ENCODE measurements around the gene OGFOD2. TPM values are rescaled to one million over a fixed set of nuclear protein-coding genes. Genes with fewer than 3 reads are reported as not detected.
A peak's percentile ranks its signal among the peaks of the same experiment; 100 is the strongest.
"Not testable (repeated sequence)": the region's sequence is repeated elsewhere in the genome, so short reads cannot be mapped to it uniquely, and the experiment has no call there.

The OGFOD2 gene
- total RNA-seq, 3 donors from 2014 or later = 9.0 to 16.5 (median 12.1) TPM

GRCh38 chr12:122939125-122939524 lies 35.9 kb upstream of the OGFOD2 start:
- Histone ChIP-seq H3K4me1 (no peaks in the 10 kb centered on the region), H3K9me3 (no peaks in the 10 kb centered on the region), H3K36me3 (no peaks in the 10 kb centered on the region), H3K27me3 (no peaks in the 10 kb centered on the region), H3K4me3 (no peak overlapping the region), H3K27ac (no peak overlapping the region)
- intact Hi-C loops (cut with DNase I; ENCODE audit: low total_unique reads) = no loop called here
- TF ChIP-seq POLR2AphosphoS5 (IDR thresholded peaks at IDR 0.05) = no peak
- no peak for TF ChIP-seq CTCF (IDR thresholded peaks at IDR 0.05)
- no peak for TF ChIP-seq POLR2A (IDR thresholded peaks at IDR 0.05)
- DNase-seq (ENCODE audit: low spot score in 2 of 2) = no peak

GRCh38 chr12:122941351-122941750 lies 33.7 kb upstream of the OGFOD2 start:
- intact Hi-C loops (cut with DNase I; ENCODE audit: low total_unique reads); H3K36me3 ChIP-seq; H3K27ac ChIP-seq; H3K9me3 ChIP-seq; H3K4me3 ChIP-seq; H3K27me3 ChIP-seq; DNase-seq (ENCODE audit: low spot score in 2 of 2): not testable (repeated sequence)
- H3K4me1 ChIP-seq = peaks cover 11 to 16% of the 10 kb centered on the region in 2 donors

GRCh38 chr12:122942637-122943036 lies 32.4 kb upstream of the OGFOD2 start:
- Histone ChIP-seq H3K4me3 (no peak overlapping the region), H3K27me3 (no peaks in the 10 kb centered on the region), H3K36me3 (no peaks in the 10 kb centered on the region), H3K9me3 (no peaks in the 10 kb centered on the region), H3K4me1 (peaks cover 20 to 21% of the 10 kb centered on the region in 2 donors), H3K27ac (peak overlapping the region; percentile 78 to 96)
- intact Hi-C loops (cut with DNase I; ENCODE audit: low total_unique reads) = no loop called here
- DNase-seq (ENCODE audit: low spot score in 2 of 2) = no peak
- TF ChIP-seq POLR2A (IDR thresholded peaks at IDR 0.05) (no peak), CTCF (IDR thresholded peaks at IDR 0.05) (no peak), POLR2AphosphoS5 (IDR thresholded peaks at IDR 0.05) (no peak)

- Histone ChIP-seq H3K27me3 (no peaks in the 10 kb centered on the region), H3K4me1 (peaks cover 20 to 23% of the 10 kb centered on the region in 2 donors), H3K36me3 (no peaks in the 10 kb centered on the region), H3K9me3 (no peaks in the 10 kb centered on the region), H3K27ac (peak overlapping the region; percentile 78 to 96), H3K4me3 (peak overlapping the region in 1 of 3 donors; percentile 39)
- no peak for DNase-seq (ENCODE audit: low spot score in 2 of 2)
- intact Hi-C loops (cut with DNase I; ENCODE audit: low total_unique reads) = no loop called here
- TF ChIP-seq CTCF (IDR thresholded peaks at IDR 0.05) (no peak), POLR2A (IDR thresholded peaks at IDR 0.05) (no peak), POLR2AphosphoS5 (IDR thresholded peaks at IDR 0.05) (no peak)
These were observed 31.8 kb upstream of the OGFOD2 start for GRCh38 chr12:122943196-122943595.

GRCh38 chr12:122944605-122945592 lies 30.1 kb upstream of the OGFOD2 start:
- TF ChIP-seq POLR2AphosphoS5 (IDR thresholded peaks at IDR 0.05) = peak; percentile 20 to 58 (median 40)
- TF ChIP-seq CTCF (IDR thresholded peaks at IDR 0.05) = no peak
- TF ChIP-seq POLR2A (IDR thresholded peaks at IDR 0.05) = no peak
- DNase-seq (ENCODE audit: low spot score in 2 of 2) = peak; percentile 68 to 83
- intact Hi-C loops (cut with DNase I; ENCODE audit: low total_unique reads) = loop anchor here (5.0 kb wide), 1 partner anchor 83 kb away; no protein-coding TSS in a partner anchor
- H3K4me3 ChIP-seq = no peak overlapping the region
- H3K27ac ChIP-seq = peak overlapping the region; percentile 78 to 96
- H3K9me3 ChIP-seq = no peaks in the 10 kb centered on the region
- no peaks in the 10 kb centered on the region for H3K27me3 ChIP-seq
- H3K36me3 ChIP-seq = no peaks in the 10 kb centered on the region
- peaks cover 22 to 25% of the 10 kb centered on the region in 2 donors for H3K4me1 ChIP-seq
